Liver (tissue), 9 donors: ENCODE data around the gene GTPBP6. TPM values are rescaled to one million over a fixed set of nuclear protein-coding genes. Genes with fewer than 3 reads are reported as not detected.

ENCODE experiments used
- DNase-seq: peaks from one replicate; pipeline ENCODE4 v3.0.0-alpha.2; 2017; ENCODE audit warnings: low spot score
- H3K27ac ChIP-seq, 2 donors: one replicate each; pipeline ENCODE4 v1.7.0; 2013; ENCODE audit warnings: inconsistent platforms in 2 of 2, low read length in 2 of 2, control low read depth in 1 of 2, low read depth in 1 of 2, mild to moderate bottlenecking in 1 of 2
- H3K27me3 ChIP-seq, 4 donors: one replicate each; pipeline versions ENCODE4 v1.6.1 to v1.7.0; 2013; ENCODE audit warnings: low read length in 3 of 4, inconsistent platforms in 1 of 4, mild to moderate bottlenecking in 1 of 4, moderate library complexity in 1 of 4; ENCODE audit not compliant: control insufficient read depth in 4 of 4, insufficient read depth in 4 of 4
- H3K36me3 ChIP-seq, 4 donors: one replicate each; pipeline versions ENCODE4 v1.6.1 to v1.7.0; 2013; ENCODE audit warnings: low read length in 3 of 4, mild to moderate bottlenecking in 3 of 4, low read depth in 1 of 4, moderate library complexity in 1 of 4; ENCODE audit not compliant: control insufficient read depth in 4 of 4, insufficient read depth in 3 of 4
- H3K4me1 ChIP-seq, 4 donors: one replicate each; pipeline versions ENCODE4 v1.6.1 to v1.7.0; 2013; ENCODE audit warnings: low read length in 3 of 4, mild to moderate bottlenecking in 3 of 4, moderate library complexity in 1 of 4; ENCODE audit not compliant: control insufficient read depth in 4 of 4, insufficient read depth in 4 of 4
- H3K4me3 ChIP-seq, 3 donors: one replicate each; pipeline versions ENCODE4 v1.6.1 to v1.7.0; 2013; ENCODE audit warnings: low read length in 3 of 3, control low read depth in 1 of 3, low read depth in 1 of 3, mild to moderate bottlenecking in 1 of 3
- H3K9ac ChIP-seq, 2 donors: one replicate each; pipeline ENCODE4 v1.7.0; 2013; ENCODE audit warnings: low read length in 2 of 2, mild to moderate bottlenecking in 2 of 2, moderate library complexity in 2 of 2, control low read depth in 1 of 2, low read depth in 1 of 2
- H3K9me3 ChIP-seq, 4 donors: one replicate each; pipeline versions ENCODE4 v1.6.1 to v1.7.0; 2013; ENCODE audit warnings: low read length in 3 of 4; ENCODE audit not compliant: control insufficient read depth in 4 of 4
- ATF3 ChIP-seq: IDR thresholded peaks from 2 replicates; pipeline ENCODE4 v1.6.1; 2016; ENCODE audit warnings: antibody characterized with exemption
- CTCF ChIP-seq: fragments of 150-350 bp; IDR thresholded peaks from 2 replicates; pipeline ENCODE4 v1.5.1; 2017; ENCODE audit warnings: improper control_type of control experiment, low read depth, low read length; ENCODE audit not compliant: missing input control
- EGR1 ChIP-seq, 2 donors: IDR thresholded peaks; 2 replicates each; pipeline ENCODE4 v1.6.1; 2016 to 2018; ENCODE audit warnings: antibody characterized with exemption in 2 of 2, low read depth in 2 of 2
- FOXA1 ChIP-seq: IDR thresholded peaks from 2 replicates; pipeline ENCODE4 v1.6.1; 2016; ENCODE audit warnings: antibody characterized with exemption
- FOXA2 ChIP-seq: IDR thresholded peaks from 2 replicates; pipeline ENCODE4 v1.6.1; 2016; ENCODE audit warnings: antibody characterized with exemption
- GABPA ChIP-seq, 2 donors: IDR thresholded peaks in 1 of 2; conservative IDR thresholded peaks in 1 of 2; 2 replicates each; pipeline ENCODE4 v1.6.1; 2016; ENCODE audit warnings: antibody characterized with exemption in 2 of 2, mild to moderate bottlenecking in 1 of 2, moderate library complexity in 1 of 2
- HNF4A ChIP-seq, 2 donors: conservative IDR thresholded peaks; 2 replicates each; pipeline ENCODE4 v1.6.1; 2016; ENCODE audit warnings: antibody characterized with exemption in 2 of 2, mild to moderate bottlenecking in 2 of 2
- HNF4G ChIP-seq: IDR thresholded peaks from 2 replicates; pipeline ENCODE4 v1.6.1; 2016; ENCODE audit warnings: antibody characterized with exemption
- JUND ChIP-seq, 2 donors: IDR thresholded peaks; 2 replicates each; pipeline ENCODE4 v1.6.1; 2016; ENCODE audit warnings: antibody characterized with exemption in 2 of 2
- MAX ChIP-seq: IDR thresholded peaks from 2 replicates; pipeline ENCODE4 v1.6.1; 2016; ENCODE audit warnings: antibody characterized with exemption
- NR2F2 ChIP-seq: IDR thresholded peaks from 2 replicates; pipeline ENCODE4 v1.6.1; 2016; ENCODE audit warnings: antibody characterized with exemption
- RAD21 ChIP-seq, 2 donors: IDR thresholded peaks; 2 replicates each; pipeline ENCODE4 v1.6.1; 2016; ENCODE audit warnings: antibody characterized with exemption in 2 of 2, mild to moderate bottlenecking in 2 of 2
- REST ChIP-seq: IDR thresholded peaks from 2 replicates; pipeline ENCODE4 v1.6.1; 2016; ENCODE audit warnings: antibody characterized with exemption, mild to moderate bottlenecking
- RXRA ChIP-seq, 2 donors: IDR thresholded peaks; 2 replicates each; pipeline ENCODE4 v1.6.1; 2017 to 2018; ENCODE audit warnings: antibody characterized with exemption in 2 of 2, mild to moderate bottlenecking in 1 of 2
- SP1 ChIP-seq: IDR thresholded peaks from 2 replicates; pipeline ENCODE4 v1.6.1; 2018; ENCODE audit warnings: antibody characterized with exemption, mild to moderate bottlenecking
- TAF1 ChIP-seq: conservative IDR thresholded peaks from 2 replicates; pipeline ENCODE4 v1.6.1; 2016; ENCODE audit warnings: antibody characterized with exemption, mild to moderate bottlenecking
- YY1 ChIP-seq: IDR thresholded peaks from 2 replicates; pipeline ENCODE4 v1.6.1; 2016; ENCODE audit warnings: antibody characterized with exemption, mild to moderate bottlenecking
- ZBTB33 ChIP-seq: IDR thresholded peaks from 2 replicates; pipeline ENCODE4 v1.6.1; 2016; ENCODE audit warnings: antibody characterized with exemption
- WGBS: extraction: QIAGEN DNeasy Blood & Tissue Kit; methylation state at CpG from one replicate; pipeline ENCODE4 v1.1.7; 2013; 5-methylcytosine and 5-hydroxymethylcytosine counted together
- polyA plus RNA-seq, 2 donors: library from polyadenylated mRNA; stranded (reverse) in 1 of 2; unstranded in 1 of 2; fragments of 200-250 nt in 1 of 2; fragments of >200 nt in 1 of 2; fragmentation: Nextera tagmentation in 1 of 2; extraction: Ambion mirVana in 1 of 2; gene quantifications; one replicate each; pipeline versions ENCODE4 v1.2.1 to v1.2.3, GENCODE V29; 2013 to 2015
- total RNA-seq, 2 donors: library from RNA; depleted of rRNA; stranded (reverse); fragments of >200 nt; gene quantifications; one replicate each; pipeline ENCODE4 v1.2.3, GENCODE V29; 2014
- donor health status: healthy.
- donor health status: healthy.
- donor health status: healthy.
- donor health status: healthy.
- donor health status: healthy.

GTPBP6 gene
- total and polyA plus RNA-seq, 4 donors, result 11.3 to 29.2 (median 16.6) TPM

GRCh38 chrX:340121-340520, 21.5 kb upstream of the GTPBP6 start:
- H3K4me1 ChIP-seq, result no peaks in the 10 kb centered on the region
- no peaks in the 10 kb centered on the region for H3K9me3 ChIP-seq
- H3K27me3 ChIP-seq, result no peaks in the 10 kb centered on the region
- no peak overlapping the region for H3K9ac ChIP-seq
- H3K36me3 ChIP-seq, result peaks cover 0 to 5% (median 2%) of the 10 kb centered on the region in 4 donors
- WGBS, result 92% methylated on average over 21 of the region's 24 CpGs
- no peak overlapping the region for H3K27ac ChIP-seq
- H3K4me3 ChIP-seq, result no peak overlapping the region
- no peak for DNase-seq
- TF ChIP-seq YY1 (no peak), JUND (IDR thresholded peaks at IDR 0.05) (no peak), NR2F2 (no peak), RXRA (IDR thresholded peaks at IDR 0.05) (no peak), RAD21 (IDR thresholded peaks at IDR 0.05) (no peak), ZBTB33 (no peak), TAF1 (no peak), HNF4A (conservative IDR thresholded peaks at IDR 0.05) (no peak)

- Histone ChIP-seq H3K36me3 (peaks cover 0 to 5% (median 2%) of the 10 kb centered on the region in 4 donors), H3K27ac (no peak overlapping the region), H3K4me3 (no peak overlapping the region), H3K9ac (no peak overlapping the region), H3K27me3 (no peaks in the 10 kb centered on the region), H3K4me1 (no peaks in the 10 kb centered on the region), H3K9me3 (no peaks in the 10 kb centered on the region)
- WGBS, result 97% methylated on average over 44 of the region's 44 CpGs
- no peak for DNase-seq
- TF ChIP-seq TAF1, result no peak
Measured at GRCh38 chrX:338836-339400, 20.3 kb upstream of the GTPBP6 start.

- TF ChIP-seq YY1 (no peak), GABPA (IDR thresholded peaks at IDR 0.05 in 1 of 2, conservative IDR thresholded peaks at IDR 0.05 in 1 of 2) (no peak), ZBTB33 (no peak), HNF4A (conservative IDR thresholded peaks at IDR 0.05) (no peak), TAF1 (no peak), CTCF (no peak), HNF4G (no peak), MAX (no peak), JUND (IDR thresholded peaks at IDR 0.05) (no peak), REST (no peak), EGR1 (IDR thresholded peaks at IDR 0.05; ENCODE audit: low read depth in 2 of 2) (no peak), FOXA2 (no peak), ATF3 (no peak), FOXA1 (no peak), RXRA (IDR thresholded peaks at IDR 0.05) (no peak), NR2F2 (no peak), RAD21 (IDR thresholded peaks at IDR 0.05) (no peak), SP1 (no peak)
- no peak for DNase-seq
- Histone ChIP-seq H3K4me1 (no peaks in the 10 kb centered on the region), H3K27me3 (no peaks in the 10 kb centered on the region), H3K36me3 (peaks cover 0 to 6% (median 2%) of the 10 kb centered on the region in 4 donors), H3K9me3 (no peaks in the 10 kb centered on the region), H3K9ac (no peak overlapping the region), H3K4me3 (no peak overlapping the region), H3K27ac (no peak overlapping the region)
- WGBS, result 94% methylated on average over 53 of the region's 53 CpGs
Measured at GRCh38 chrX:338281-338835, 19.8 kb upstream of the GTPBP6 start.
